SH-SY5Y (cell line): ENCODE results near the gene HPCAL1.

ENCODE experiments used
- GATA2 ChIP-seq: IDR thresholded peaks from 2 replicates; pipeline ENCODE4 v1.6.1; 2011; ENCODE audit warnings: mild to moderate bottlenecking, low read depth, low read length
- GATA3 ChIP-seq: IDR thresholded peaks from 2 replicates; pipeline ENCODE4 v1.6.1; 2011; ENCODE audit warnings: low read depth, mild to moderate bottlenecking, low read length, moderate library complexity

DNA sequence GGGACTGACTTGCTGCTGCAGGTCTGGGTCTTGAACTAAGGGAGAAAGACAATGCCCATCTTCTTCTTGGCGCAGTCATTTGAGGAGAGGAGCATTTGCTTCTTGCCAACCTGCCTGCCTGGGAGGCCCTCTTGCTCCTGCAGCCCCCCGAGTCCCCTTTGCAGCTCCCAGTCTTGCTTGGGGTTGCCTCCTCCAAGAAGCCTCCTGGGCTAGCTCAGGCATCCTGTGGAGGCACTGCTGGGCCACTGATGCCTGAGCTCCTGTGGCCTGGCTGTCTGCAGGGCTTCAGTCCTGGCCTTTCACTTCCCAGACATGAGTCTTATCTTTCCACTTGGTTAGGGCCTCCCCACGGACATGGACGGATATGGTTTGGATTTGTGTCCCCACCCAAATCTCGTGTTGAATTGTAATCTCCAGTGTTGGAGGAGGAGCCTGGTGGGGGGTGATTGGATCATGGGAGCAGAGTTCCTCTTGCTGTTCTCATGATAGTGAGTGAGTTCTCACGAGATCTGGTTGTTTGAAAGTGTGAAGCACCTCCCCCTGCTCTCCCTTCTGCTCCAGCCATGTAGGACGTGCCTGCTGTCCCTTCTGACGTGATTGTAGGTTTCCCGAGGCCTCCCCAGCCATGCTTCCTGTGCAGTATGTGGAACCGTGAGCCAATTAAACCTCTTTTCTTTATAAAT is 17.3 kb downstream of the HPCAL1 start:
- TF ChIP-seq GATA2, result no peak
- no peak for TF ChIP-seq GATA3
